ENCODE data around the gene SH3BP4. TPM values are rescaled to one million over a fixed set of nuclear protein-coding genes. Genes with fewer than 3 reads are reported as not detected.

The SH3BP4 gene
- total RNA-seq, 1 experiment from 2014 or later: 93.8 TPM

DNA sequence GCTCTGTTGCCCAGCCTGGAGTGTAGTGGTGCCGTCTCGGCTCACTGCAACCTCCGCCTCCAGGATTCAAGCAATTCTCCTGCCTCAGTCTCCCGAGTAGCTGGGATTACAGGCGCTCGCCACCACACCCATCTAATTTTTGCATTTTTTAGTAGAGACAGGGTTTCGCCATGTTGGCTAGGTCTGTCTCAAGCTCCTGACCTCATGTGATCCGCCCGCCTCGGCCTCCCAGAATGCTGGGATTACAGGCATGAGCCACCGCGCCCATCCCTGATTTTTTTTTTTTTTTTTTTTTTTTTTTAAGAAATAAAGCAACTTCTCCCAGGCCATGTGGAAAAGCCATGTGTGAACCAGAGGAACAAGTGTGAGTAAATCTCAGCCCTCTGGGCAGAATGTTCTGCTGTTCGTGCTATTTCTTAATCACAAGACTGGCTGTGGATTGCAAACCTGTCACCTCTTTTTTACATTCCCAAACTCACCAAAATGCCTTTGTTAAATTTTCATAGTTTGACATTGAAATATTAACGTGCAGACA is 6.4 kb upstream of the SH3BP4 start:
- Histone ChIP-seq H3K79me2 (ENCODE audit: insufficient read depth, low read length) (no peaks in the 10 kb centered on the region), H3K4me2 (ENCODE audit: insufficient read depth, insufficient read length, low read length) (no peak overlapping the region), H2BK5ac (ENCODE audit: insufficient read length, low read length) (no peak overlapping the region), H3K18ac (ENCODE audit: insufficient read length, low read depth, low read length) (no peak overlapping the region), H3K9me3 (ENCODE audit: control insufficient read depth, low read depth, low read length) (no peaks in the 10 kb centered on the region), H2BK15ac (ENCODE audit: low read depth, low read length) (no peak overlapping the region), H3K4ac (ENCODE audit: low read depth, low read length) (no peak overlapping the region), H2AFZ (ENCODE audit: low read length) (no peak overlapping the region), H2BK20ac (ENCODE audit: low read depth, low read length, poor library complexity, severe bottlenecking) (no peak overlapping the region), H3K23ac (ENCODE audit: insufficient read length, low read depth, low read length) (no peak overlapping the region), H2BK120ac (ENCODE audit: low read depth, low read length, poor library complexity, severe bottlenecking) (no peak overlapping the region), H2AK5ac (ENCODE audit: insufficient read length, low read length) (no peak overlapping the region), H3K9ac (ENCODE audit: extremely low read depth, insufficient read length, low read length) (no peak overlapping the region), H4K5ac (ENCODE audit: insufficient read length, low read depth, low read length) (no peak overlapping the region), H3K56ac (ENCODE audit: insufficient read length, low read depth, low read length) (no peak overlapping the region), H3K79me1 (ENCODE audit: insufficient read depth, low read depth, low read length, poor library complexity, severe bottlenecking) (no peaks in the 10 kb centered on the region), H3K27ac (ENCODE audit: insufficient read length, low read depth, low read length) (no peak overlapping the region), H3K27me3 (ENCODE audit: insufficient read depth, low read length) (no peaks in the 10 kb centered on the region; the same call in 1 of the 2 replicates), H2BK12ac (ENCODE audit: insufficient read length, low read depth, low read length) (no peak overlapping the region), H4K91ac (ENCODE audit: insufficient read length, low read depth, low read length) (no peak overlapping the region), H3K14ac (ENCODE audit: insufficient read depth, low read length) (no peak overlapping the region), H3T11ph (ENCODE audit: low read length) (no peak overlapping the region), H4K20me1 (ENCODE audit: control insufficient read depth, insufficient read depth, insufficient read length) (no peaks in the 10 kb centered on the region), H4K8ac (replicated peaks; ENCODE audit: insufficient read length, low read depth, low read length) (no peak overlapping the region), H3K4me1 (ENCODE audit: insufficient read depth, low read length) (no peaks in the 10 kb centered on the region), H3K23me2 (ENCODE audit: insufficient read length, low read depth, low read length, poor library complexity, severe bottlenecking) (no peaks in the 10 kb centered on the region)
- Mint-ChIP-seq H3K9me3 (peaks cover 4 to 5% of the 10 kb centered on the region in 2 experiments; a peak in 4 of 5 replicates), H3K36me3 (ENCODE audit: insufficient read depth in 1 of 3, low read depth in 3 of 3) (peaks cover 0 to 5% (median 0%) of the 10 kb centered on the region in 3 experiments; a peak in 1 of 7 replicates), H3K4me3 (no peak overlapping the region), H3K27me3 (ENCODE audit: low read depth) (peaks cover 32% of the 10 kb centered on the region), H3K4me1 (peaks cover 12 to 13% of the 10 kb centered on the region in 2 experiments), H3K27ac (no peak overlapping the region)
- WGBS (ENCODE audit: extremely low coverage, insufficient read length, low lambda C conversion rate): no CpG with 5 or more reads among the region's 14 CpGs
- no peak for DNase-seq
- no peak for TF ChIP-seq CTCF (conservative IDR thresholded peaks at IDR 0.05)
